ENCODE measurements around the gene OR7C2. TPM values are rescaled to one million over a fixed set of nuclear protein-coding genes. Genes with fewer than 3 reads are reported as not detected.

OR7C2 gene
- total RNA-seq, 1 experiment from 2014 or later = not detected

DNA sequence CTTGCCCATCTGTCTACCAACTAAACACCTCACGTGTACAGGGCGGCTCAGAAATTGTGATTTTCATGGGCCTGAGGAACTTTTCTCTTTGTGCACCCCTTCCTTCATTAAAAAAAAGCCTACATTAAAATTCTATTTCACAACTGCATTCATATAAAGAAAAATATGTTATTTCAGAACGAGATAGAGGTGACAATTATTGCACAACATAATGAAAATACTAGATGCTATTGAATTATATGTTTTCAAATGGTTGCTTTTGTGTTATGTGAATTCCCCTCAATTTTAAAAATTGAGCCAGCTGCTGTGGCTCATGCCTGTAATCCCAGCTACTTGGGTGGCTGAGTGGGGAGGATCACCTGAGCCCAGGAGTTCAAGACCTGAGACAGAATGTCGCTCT lies 33.2 kb downstream of the OR7C2 start:
- H3K23me2 ChIP-seq (ENCODE audit: insufficient read length, low read depth, low read length, poor library complexity, severe bottlenecking) = no peaks in the 10 kb centered on the region
- no peak overlapping the region for H3T11ph ChIP-seq (ENCODE audit: low read length)
- no peaks in the 10 kb centered on the region for H3K79me1 ChIP-seq (ENCODE audit: insufficient read depth, low read depth, low read length, poor library complexity, severe bottlenecking)
- Mint-ChIP-seq H3K4me1 (peaks cover 0 to 16% of the 10 kb centered on the region in 2 experiments; a peak in 2 of 4 replicates), H3K9me3 (no peaks in the 10 kb centered on the region), H3K4me3 (no peak overlapping the region), H3K27me3 (ENCODE audit: low read depth) (peaks cover 19% of the 10 kb centered on the region), H3K36me3 (ENCODE audit: insufficient read depth in 1 of 3, low read depth in 3 of 3) (peaks cover 6 to 18% (median 14%) of the 10 kb centered on the region in 3 experiments; a peak in 5 of 7 replicates), H3K27ac (no peak overlapping the region)
- no peak overlapping the region for H3K9ac ChIP-seq (ENCODE audit: extremely low read depth, insufficient read length, low read length)
- H3K4me1 ChIP-seq (ENCODE audit: insufficient read depth, low read length) = no peaks in the 10 kb centered on the region
- no peak overlapping the region for H2BK5ac ChIP-seq (ENCODE audit: insufficient read length, low read length)
- H2BK15ac ChIP-seq (ENCODE audit: low read depth, low read length) = no peak overlapping the region
- no peaks in the 10 kb centered on the region for H4K20me1 ChIP-seq (ENCODE audit: control insufficient read depth, insufficient read depth, insufficient read length)
- H2BK12ac ChIP-seq (ENCODE audit: insufficient read length, low read depth, low read length) = no peak overlapping the region
- no peak overlapping the region for H4K5ac ChIP-seq (ENCODE audit: insufficient read length, low read depth, low read length)
- no peak overlapping the region for H2BK120ac ChIP-seq (ENCODE audit: low read depth, low read length, poor library complexity, severe bottlenecking)
- TF ChIP-seq, protein P1, sequence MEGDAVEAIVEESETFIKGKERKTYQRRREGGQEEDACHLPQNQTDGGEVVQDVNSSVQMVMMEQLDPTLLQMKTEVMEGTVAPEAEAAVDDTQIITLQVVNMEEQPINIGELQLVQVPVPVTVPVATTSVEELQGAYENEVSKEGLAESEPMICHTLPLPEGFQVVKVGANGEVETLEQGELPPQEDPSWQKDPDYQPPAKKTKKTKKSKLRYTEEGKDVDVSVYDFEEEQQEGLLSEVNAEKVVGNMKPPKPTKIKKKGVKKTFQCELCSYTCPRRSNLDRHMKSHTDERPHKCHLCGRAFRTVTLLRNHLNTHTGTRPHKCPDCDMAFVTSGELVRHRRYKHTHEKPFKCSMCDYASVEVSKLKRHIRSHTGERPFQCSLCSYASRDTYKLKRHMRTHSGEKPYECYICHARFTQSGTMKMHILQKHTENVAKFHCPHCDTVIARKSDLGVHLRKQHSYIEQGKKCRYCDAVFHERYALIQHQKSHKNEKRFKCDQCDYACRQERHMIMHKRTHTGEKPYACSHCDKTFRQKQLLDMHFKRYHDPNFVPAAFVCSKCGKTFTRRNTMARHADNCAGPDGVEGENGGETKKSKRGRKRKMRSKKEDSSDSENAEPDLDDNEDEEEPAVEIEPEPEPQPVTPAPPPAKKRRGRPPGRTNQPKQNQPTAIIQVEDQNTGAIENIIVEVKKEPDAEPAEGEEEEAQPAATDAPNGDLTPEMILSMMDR (conservative IDR thresholded peaks at IDR 0.05) = no peak
- no peak overlapping the region for H3K18ac ChIP-seq (ENCODE audit: insufficient read length, low read depth, low read length)
- H3K4me2 ChIP-seq (ENCODE audit: insufficient read depth, insufficient read length, low read length) = no peak overlapping the region
- no peak overlapping the region for H3K14ac ChIP-seq (ENCODE audit: insufficient read depth, low read length)
- no peak overlapping the region for H3K23ac ChIP-seq (ENCODE audit: insufficient read length, low read depth, low read length)
- H3K27ac ChIP-seq (ENCODE audit: insufficient read length, low read depth, low read length) = no peak overlapping the region
- H2AK5ac ChIP-seq (ENCODE audit: insufficient read length, low read length) = no peak overlapping the region
- no peak overlapping the region for H3K4ac ChIP-seq (ENCODE audit: low read depth, low read length)
- no peaks in the 10 kb centered on the region; the same call in 1 of the 2 replicates for H3K27me3 ChIP-seq (ENCODE audit: insufficient read depth, low read length)
- no peaks in the 10 kb centered on the region for H3K79me2 ChIP-seq (ENCODE audit: insufficient read depth, low read length)
- no peaks in the 10 kb centered on the region for H3K9me3 ChIP-seq (ENCODE audit: control insufficient read depth, low read depth, low read length)
- no peak overlapping the region for H4K8ac ChIP-seq (replicated peaks; ENCODE audit: insufficient read length, low read depth, low read length)
- no peak overlapping the region for H2AFZ ChIP-seq (ENCODE audit: low read length)
- no peak overlapping the region for H4K91ac ChIP-seq (ENCODE audit: insufficient read length, low read depth, low read length)
- no CpG with 5 or more reads among the region's 4 CpGs for WGBS (ENCODE audit: extremely low coverage, insufficient read length, low lambda C conversion rate)
- H3K56ac ChIP-seq (ENCODE audit: insufficient read length, low read depth, low read length) = no peak overlapping the region
- DNase-seq = no peak
- no peak overlapping the region for H2BK20ac ChIP-seq (ENCODE audit: low read depth, low read length, poor library complexity, severe bottlenecking)
